GM06990 (cell line): ENCODE results near the gene ABHD17B.

ENCODE experiments used
- DNase-seq: peaks from one replicate; pipeline ENCODE4 v3.0.0-alpha.2; 2011; ENCODE audit not compliant: insufficient read length; ENCODE audit errors: extremely low read depth
- H3K27me3 ChIP-seq: replicated peaks from 2 replicates; pipeline ENCODE4 v1.6.0; 2011; ENCODE audit warnings: low read length; ENCODE audit not compliant: control insufficient read depth, insufficient read depth
- H3K36me3 ChIP-seq: 2 replicates; pipeline ENCODE4 v1.5.1; 2011; ENCODE audit warnings: low read length; ENCODE audit not compliant: control insufficient read depth, insufficient read depth
- H3K4me3 ChIP-seq: replicated peaks from 2 replicates; pipeline ENCODE4 v1.5.1; 2011; ENCODE audit warnings: low read depth, mild to moderate bottlenecking, control low read depth, low read length
- TF ChIP-seq, protein P1 (sequence below): IDR thresholded peaks from 2 replicates; pipeline ENCODE4 v1.5.1; 2011; ENCODE audit warnings: low read length, control low read depth, mild to moderate bottlenecking, inconsistent platforms; ENCODE audit not compliant: insufficient read depth, poor library complexity, severe bottlenecking

ABHD17B gene

GRCh38 chr9:71929223-71929622 lies 18.2 kb upstream of the ABHD17B start:
- Histone ChIP-seq H3K27me3 (no peaks in the 10 kb centered on the region), H3K4me3 (no peak overlapping the region), H3K36me3 (no peaks in the 10 kb centered on the region)
- TF ChIP-seq, protein P1, sequence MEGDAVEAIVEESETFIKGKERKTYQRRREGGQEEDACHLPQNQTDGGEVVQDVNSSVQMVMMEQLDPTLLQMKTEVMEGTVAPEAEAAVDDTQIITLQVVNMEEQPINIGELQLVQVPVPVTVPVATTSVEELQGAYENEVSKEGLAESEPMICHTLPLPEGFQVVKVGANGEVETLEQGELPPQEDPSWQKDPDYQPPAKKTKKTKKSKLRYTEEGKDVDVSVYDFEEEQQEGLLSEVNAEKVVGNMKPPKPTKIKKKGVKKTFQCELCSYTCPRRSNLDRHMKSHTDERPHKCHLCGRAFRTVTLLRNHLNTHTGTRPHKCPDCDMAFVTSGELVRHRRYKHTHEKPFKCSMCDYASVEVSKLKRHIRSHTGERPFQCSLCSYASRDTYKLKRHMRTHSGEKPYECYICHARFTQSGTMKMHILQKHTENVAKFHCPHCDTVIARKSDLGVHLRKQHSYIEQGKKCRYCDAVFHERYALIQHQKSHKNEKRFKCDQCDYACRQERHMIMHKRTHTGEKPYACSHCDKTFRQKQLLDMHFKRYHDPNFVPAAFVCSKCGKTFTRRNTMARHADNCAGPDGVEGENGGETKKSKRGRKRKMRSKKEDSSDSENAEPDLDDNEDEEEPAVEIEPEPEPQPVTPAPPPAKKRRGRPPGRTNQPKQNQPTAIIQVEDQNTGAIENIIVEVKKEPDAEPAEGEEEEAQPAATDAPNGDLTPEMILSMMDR, result no peak
- DNase-seq, result no peak

DNA sequence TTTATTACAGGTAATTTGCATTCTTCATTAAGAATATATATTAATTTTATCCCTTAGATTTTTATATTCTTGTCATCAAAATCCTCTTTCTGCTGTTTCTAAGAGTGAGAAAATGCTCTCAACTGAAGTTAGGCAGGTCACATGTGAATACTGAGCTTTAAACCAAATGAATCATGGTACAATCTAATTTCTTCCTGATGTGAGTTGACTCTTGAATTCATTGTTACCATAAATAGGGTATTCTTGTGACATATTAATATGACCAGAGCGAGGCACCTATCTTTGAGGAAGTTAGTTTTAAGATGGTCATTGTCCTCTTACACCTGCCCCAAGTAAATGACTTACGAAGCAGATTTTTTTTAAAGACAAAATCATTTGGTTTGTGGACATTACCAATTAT lies 17.8 kb upstream of the ABHD17B start:
- no peaks in the 10 kb centered on the region for H3K27me3 ChIP-seq
- H3K36me3 ChIP-seq, result no peaks in the 10 kb centered on the region
- no peak for DNase-seq
- TF ChIP-seq, protein P1, result no peak
- H3K4me3 ChIP-seq, result no peak overlapping the region

DNA sequence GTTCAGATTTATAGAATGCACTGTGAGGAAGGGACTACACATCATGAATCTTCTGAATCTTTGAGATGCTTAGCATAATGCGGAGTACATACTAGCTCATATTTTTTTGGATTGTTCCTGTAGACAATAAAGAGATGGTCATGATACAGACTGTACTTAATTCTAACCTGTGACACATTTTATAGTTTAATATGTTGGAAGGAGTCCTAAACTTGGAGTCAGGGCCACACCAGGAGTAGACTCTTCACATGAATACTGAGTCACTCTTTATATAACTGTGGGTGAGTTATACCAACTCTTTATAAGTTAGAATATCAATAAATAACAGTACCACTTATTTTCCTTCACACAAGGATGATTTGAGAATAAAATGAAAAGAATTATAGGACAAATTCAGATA lies 17.4 kb upstream of the ABHD17B start:
- TF ChIP-seq, protein P1, result no peak

DNA sequence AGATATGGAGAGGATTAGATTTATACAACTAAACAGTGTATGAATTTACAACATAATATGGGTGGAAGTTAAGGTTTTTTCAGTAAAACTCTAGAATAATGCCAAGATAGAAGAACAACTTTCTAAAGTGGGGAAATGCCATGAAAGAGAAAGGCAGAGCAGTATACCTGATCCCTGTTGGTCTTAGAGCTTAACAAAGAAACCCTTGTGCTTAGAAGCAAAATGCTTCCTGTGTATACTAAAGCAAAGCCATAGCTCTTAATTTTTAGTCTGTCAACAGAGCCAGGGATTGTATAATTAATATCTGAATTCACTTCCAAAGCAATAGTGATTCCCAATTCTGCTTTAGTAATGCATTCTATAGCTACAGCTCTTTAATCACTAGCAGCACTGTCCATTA lies 14.8 kb upstream of the ABHD17B start:
- TF ChIP-seq, protein P1, result no peak

More for the DNA sequence above, 17.4 kb upstream of the ABHD17B start:
- H3K4me3 ChIP-seq, result no peak overlapping the region
- DNase-seq, result no peak
- no peaks in the 10 kb centered on the region for H3K27me3 ChIP-seq
- H3K36me3 ChIP-seq, result no peaks in the 10 kb centered on the region

GRCh38 chr9:71924576-71924975 lies 13.6 kb upstream of the ABHD17B start:
- DNase-seq, result no peak
- TF ChIP-seq, protein P1, result no peak
- no peak overlapping the region for H3K4me3 ChIP-seq
- no peaks in the 10 kb centered on the region for H3K36me3 ChIP-seq
- no peaks in the 10 kb centered on the region for H3K27me3 ChIP-seq

More for the DNA sequence above, 14.8 kb upstream of the ABHD17B start:
- Histone ChIP-seq H3K36me3 (no peaks in the 10 kb centered on the region), H3K27me3 (no peaks in the 10 kb centered on the region), H3K4me3 (no peak overlapping the region)
- no peak for DNase-seq

DNA sequence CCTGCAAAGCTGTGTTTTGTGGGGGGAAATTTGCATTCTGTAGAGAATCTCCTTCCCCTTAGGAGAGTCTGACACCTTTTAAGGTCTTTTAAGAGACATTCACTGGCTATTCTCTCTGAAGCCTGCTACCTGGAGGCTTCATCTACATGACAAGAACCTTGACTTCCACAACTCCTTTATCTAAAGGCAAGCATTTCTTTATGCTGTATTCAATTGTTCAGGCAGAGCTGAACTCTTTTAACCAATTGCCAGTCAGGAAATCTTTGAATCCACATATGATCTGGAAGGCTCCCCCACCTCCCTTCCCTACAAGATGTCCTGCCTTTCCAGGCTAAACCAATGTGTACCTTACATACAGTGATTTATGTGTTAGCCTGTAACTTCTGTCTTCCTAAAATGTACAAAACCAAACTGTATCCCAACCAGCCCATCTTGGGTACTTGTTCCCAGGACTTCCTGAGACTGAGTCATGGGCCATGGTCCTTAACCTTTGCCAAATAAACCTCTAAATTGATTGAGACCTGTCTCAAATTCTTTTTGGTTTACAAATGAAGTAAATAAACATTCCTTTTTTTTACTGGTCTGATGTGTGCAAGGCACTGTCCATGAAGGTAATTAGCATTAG lies 10.3 kb upstream of the ABHD17B start:
- no peak for DNase-seq
- no peaks in the 10 kb centered on the region for H3K36me3 ChIP-seq
- no peaks in the 10 kb centered on the region for H3K27me3 ChIP-seq
- H3K4me3 ChIP-seq, result no peak overlapping the region
- TF ChIP-seq, protein P1, result no peak
